Neural cell (in vitro differentiated cells): Measurements from ENCODE around the gene RAB34.

ENCODE experiments used
- EP300 ChIP-seq: fragments of 450-650 bp; conservative IDR thresholded peaks from 2 replicates; pipeline ENCODE4 v1.6.1; 2014; ENCODE audit warnings: antibody characterized with exemption, mild to moderate bottlenecking, moderate library complexity; ENCODE audit not compliant: poor library complexity, severe bottlenecking
- EZH2 ChIP-seq: fragments of 200-600, 300-800 bp; shearing (Covaris generic), sonication (generic); IDR thresholded peaks from 2 replicates; pipeline ENCODE4 v1.6.1; 2014; ENCODE audit warnings: antibody characterized with exemption, low read length, borderline replicate concordance, mild to moderate bottlenecking; ENCODE audit not compliant: insufficient read depth, poor library complexity, severe bottlenecking
- MXI1 ChIP-seq: fragments of 450-650 bp; conservative IDR thresholded peaks from 2 replicates; pipeline ENCODE4 v1.6.1; 2014; ENCODE audit warnings: antibody characterized with exemption, mild to moderate bottlenecking; ENCODE audit not compliant: poor library complexity, severe bottlenecking
- POLR2AphosphoS5 ChIP-seq: IDR thresholded peaks from 2 replicates; pipeline ENCODE4 v1.6.1; 2012
- RAD21 ChIP-seq: fragments of 450-650 bp; conservative IDR thresholded peaks from 2 replicates; pipeline ENCODE4 v1.6.1; 2014; ENCODE audit warnings: antibody characterized with exemption, mild to moderate bottlenecking, moderate library complexity
- SMC3 ChIP-seq: fragments of 450-650 bp; conservative IDR thresholded peaks from 2 replicates; pipeline ENCODE4 v1.6.1; 2014; ENCODE audit warnings: antibody characterized with exemption, mild to moderate bottlenecking, moderate library complexity; ENCODE audit not compliant: poor library complexity
- TAF1 ChIP-seq: IDR thresholded peaks from 2 replicates; pipeline ENCODE4 v1.6.1; 2012; ENCODE audit warnings: low read depth
- TF ChIP-seq, protein P1 (sequence below): fragments of 450-650 bp; IDR thresholded peaks from 2 replicates; pipeline ENCODE4 v1.5.1; 2014; ENCODE audit warnings: antibody characterized with exemption, mild to moderate bottlenecking, moderate library complexity; ENCODE audit not compliant: poor library complexity, severe bottlenecking
- TF ChIP-seq, protein P2 (sequence below): IDR thresholded peaks from 2 replicates; pipeline ENCODE4 v1.6.1; 2012; ENCODE audit warnings: borderline replicate concordance

DNA sequence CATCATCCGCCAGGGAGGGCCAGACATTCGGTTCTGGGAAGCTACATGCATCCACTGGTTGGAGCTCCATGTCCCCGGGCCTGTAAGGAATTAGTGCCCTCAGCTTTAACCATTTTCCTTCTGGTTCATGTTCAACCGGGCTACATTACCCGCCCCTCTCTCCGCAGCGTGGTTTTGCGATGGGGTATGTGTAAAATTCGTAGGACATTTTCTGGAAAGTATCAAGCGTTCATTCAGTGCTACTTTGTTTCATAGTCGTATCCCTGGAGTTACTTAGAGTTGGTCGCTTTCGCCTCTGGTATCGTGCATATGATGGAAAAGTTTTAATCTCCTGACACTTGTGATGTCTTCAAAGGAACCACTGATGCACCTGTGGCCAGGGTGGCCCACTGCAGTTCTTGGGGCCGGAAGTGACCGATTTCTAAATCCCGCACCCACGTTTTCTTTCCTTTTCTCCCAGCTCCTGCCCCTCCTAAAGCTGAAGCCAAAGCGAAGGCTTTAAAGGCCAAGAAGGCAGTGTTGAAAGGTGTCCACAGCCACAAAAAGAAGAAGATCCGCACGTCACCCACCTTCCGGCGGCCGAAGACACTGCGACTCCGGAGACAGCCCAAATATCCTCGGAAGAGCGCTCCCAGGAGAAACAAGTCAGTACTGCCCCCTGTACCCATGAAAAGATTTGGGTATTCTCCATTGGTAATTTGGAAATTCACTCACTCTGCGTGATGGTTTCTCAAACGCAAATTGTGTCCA lies 2.8 kb upstream of the RAB34 start:
- TF ChIP-seq EZH2 (no peak), MXI1 (peak; percentile 55), TAF1 (no peak), SMC3 (no peak), POLR2AphosphoS5 (no peak), RAD21 (no peak), EP300 (no peak)
- TF ChIP-seq, protein P1, sequence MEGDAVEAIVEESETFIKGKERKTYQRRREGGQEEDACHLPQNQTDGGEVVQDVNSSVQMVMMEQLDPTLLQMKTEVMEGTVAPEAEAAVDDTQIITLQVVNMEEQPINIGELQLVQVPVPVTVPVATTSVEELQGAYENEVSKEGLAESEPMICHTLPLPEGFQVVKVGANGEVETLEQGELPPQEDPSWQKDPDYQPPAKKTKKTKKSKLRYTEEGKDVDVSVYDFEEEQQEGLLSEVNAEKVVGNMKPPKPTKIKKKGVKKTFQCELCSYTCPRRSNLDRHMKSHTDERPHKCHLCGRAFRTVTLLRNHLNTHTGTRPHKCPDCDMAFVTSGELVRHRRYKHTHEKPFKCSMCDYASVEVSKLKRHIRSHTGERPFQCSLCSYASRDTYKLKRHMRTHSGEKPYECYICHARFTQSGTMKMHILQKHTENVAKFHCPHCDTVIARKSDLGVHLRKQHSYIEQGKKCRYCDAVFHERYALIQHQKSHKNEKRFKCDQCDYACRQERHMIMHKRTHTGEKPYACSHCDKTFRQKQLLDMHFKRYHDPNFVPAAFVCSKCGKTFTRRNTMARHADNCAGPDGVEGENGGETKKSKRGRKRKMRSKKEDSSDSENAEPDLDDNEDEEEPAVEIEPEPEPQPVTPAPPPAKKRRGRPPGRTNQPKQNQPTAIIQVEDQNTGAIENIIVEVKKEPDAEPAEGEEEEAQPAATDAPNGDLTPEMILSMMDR, result no peak
- TF ChIP-seq, protein P2, sequence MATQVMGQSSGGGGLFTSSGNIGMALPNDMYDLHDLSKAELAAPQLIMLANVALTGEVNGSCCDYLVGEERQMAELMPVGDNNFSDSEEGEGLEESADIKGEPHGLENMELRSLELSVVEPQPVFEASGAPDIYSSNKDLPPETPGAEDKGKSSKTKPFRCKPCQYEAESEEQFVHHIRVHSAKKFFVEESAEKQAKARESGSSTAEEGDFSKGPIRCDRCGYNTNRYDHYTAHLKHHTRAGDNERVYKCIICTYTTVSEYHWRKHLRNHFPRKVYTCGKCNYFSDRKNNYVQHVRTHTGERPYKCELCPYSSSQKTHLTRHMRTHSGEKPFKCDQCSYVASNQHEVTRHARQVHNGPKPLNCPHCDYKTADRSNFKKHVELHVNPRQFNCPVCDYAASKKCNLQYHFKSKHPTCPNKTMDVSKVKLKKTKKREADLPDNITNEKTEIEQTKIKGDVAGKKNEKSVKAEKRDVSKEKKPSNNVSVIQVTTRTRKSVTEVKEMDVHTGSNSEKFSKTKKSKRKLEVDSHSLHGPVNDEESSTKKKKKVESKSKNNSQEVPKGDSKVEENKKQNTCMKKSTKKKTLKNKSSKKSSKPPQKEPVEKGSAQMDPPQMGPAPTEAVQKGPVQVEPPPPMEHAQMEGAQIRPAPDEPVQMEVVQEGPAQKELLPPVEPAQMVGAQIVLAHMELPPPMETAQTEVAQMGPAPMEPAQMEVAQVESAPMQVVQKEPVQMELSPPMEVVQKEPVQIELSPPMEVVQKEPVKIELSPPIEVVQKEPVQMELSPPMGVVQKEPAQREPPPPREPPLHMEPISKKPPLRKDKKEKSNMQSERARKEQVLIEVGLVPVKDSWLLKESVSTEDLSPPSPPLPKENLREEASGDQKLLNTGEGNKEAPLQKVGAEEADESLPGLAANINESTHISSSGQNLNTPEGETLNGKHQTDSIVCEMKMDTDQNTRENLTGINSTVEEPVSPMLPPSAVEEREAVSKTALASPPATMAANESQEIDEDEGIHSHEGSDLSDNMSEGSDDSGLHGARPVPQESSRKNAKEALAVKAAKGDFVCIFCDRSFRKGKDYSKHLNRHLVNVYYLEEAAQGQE, result peak; percentile 1
